A673 (cell line): ENCODE data around the gene TMEM164. TPM values are rescaled to one million over a fixed set of nuclear protein-coding genes. Genes with fewer than 3 reads are reported as not detected.

Experiments
- BruUV-seq: library from RNA; stranded (reverse); fragments of 400-500 nt; replicated peaks from 2 replicates; lab custom pipeline; 2021; lab: Mats Ljungman, UMichigan
- CTCF ChIA-PET: fragments of 300-600 bp; sonication (Branson Sonifier 250); formaldehyde crosslinking; loops from one replicate; lab custom pipeline; 2022; ENCODE audit warnings: antibody characterized with exemption; lab: Charles Lee
- POLR2A ChIA-PET: fragments of 300-600 bp; sonication (Branson Sonifier 250); formaldehyde crosslinking; loops from one replicate; lab custom pipeline; 2022; ENCODE audit warnings: antibody characterized with exemption; ENCODE audit not compliant: low non-redundant PET; lab: Charles Lee
- DNase-seq: peaks from one replicate; pipeline ENCODE4 v3.0.0-alpha.2; 2015; ENCODE audit warnings: low spot score
- H3K27ac ChIP-seq: fragments of 200-600 bp; sonication (generic); 2 replicates; pipeline ENCODE4 v1.5.1; 2016; ENCODE audit warnings: mixed run types, low read depth, mild to moderate bottlenecking, mixed read lengths, antibody characterized with exemption, low read length; ENCODE audit not compliant: poor library complexity, severe bottlenecking
- H3K27me3 ChIP-seq: fragments of 200-600 bp; sonication (generic); replicated peaks from 2 replicates; pipeline ENCODE4 v1.6.1; 2017; ENCODE audit warnings: mixed run types, low read depth, mild to moderate bottlenecking, mixed read lengths, antibody characterized with exemption, low read length; ENCODE audit not compliant: insufficient read depth, poor library complexity
- H3K36me3 ChIP-seq: fragments of 200-600 bp; sonication (generic); 2 replicates; pipeline ENCODE4 v1.6.1; 2016; ENCODE audit warnings: mixed run types, mild to moderate bottlenecking, mixed read lengths, antibody characterized with exemption, low read length; ENCODE audit not compliant: insufficient read depth, poor library complexity, severe bottlenecking
- H3K4me1 ChIP-seq: fragments of 200-600 bp; sonication (generic); 2 replicates; pipeline ENCODE4 v1.6.1; 2017; ENCODE audit warnings: mixed run types, mild to moderate bottlenecking, mixed read lengths, antibody characterized with exemption, low read length; ENCODE audit not compliant: insufficient read depth, poor library complexity, severe bottlenecking
- H3K4me3 ChIP-seq: fragments of 200-600 bp; sonication (generic); 2 replicates; pipeline ENCODE4 v1.5.1; 2016; ENCODE audit warnings: low read depth, mixed run types, mild to moderate bottlenecking, mixed read lengths, low read length; ENCODE audit not compliant: poor library complexity, severe bottlenecking
- H3K9me3 ChIP-seq: fragments of 200-600 bp; sonication (generic); 2 replicates; pipeline ENCODE4 v1.6.1; 2016; ENCODE audit warnings: mixed run types, low read depth, mild to moderate bottlenecking, mixed read lengths, antibody characterized with exemption, low read length; ENCODE audit not compliant: poor library complexity, severe bottlenecking
- EZH2 ChIP-seq: fragments of 200-600 bp; sonication (generic); IDR thresholded peaks from 2 replicates; pipeline ENCODE4 v1.6.1; 2017; ENCODE audit warnings: borderline replicate concordance, low read depth, mild to moderate bottlenecking, mixed read lengths, antibody characterized with exemption, low read length; ENCODE audit not compliant: poor library complexity, severe bottlenecking
- intact Hi-C: fragments of 100-400 bp; cut with micrococcal nuclease; formaldehyde crosslinking; loops from one replicate; pipeline ENCODE4 v1.10.0; 2022; ENCODE audit not compliant: unreplicated experiment
- total RNA-seq: library from RNA; stranded (reverse); gene quantifications from 2 replicates; pipeline ENCODE4 v1.2.3, GENCODE V29; 2021
- TF ChIP-seq, protein P1 (sequence below): fragments of 300-800, 200-600 bp; sonication (generic); conservative IDR thresholded peaks from 2 replicates; pipeline ENCODE4 v1.5.1; 2017; ENCODE audit warnings: low read depth, mild to moderate bottlenecking, antibody characterized with exemption, low read length, moderate library complexity, mixed read lengths

The TMEM164 gene
- total RNA-seq, 1 experiment from 2014 or later, result 26.5 TPM

DNA sequence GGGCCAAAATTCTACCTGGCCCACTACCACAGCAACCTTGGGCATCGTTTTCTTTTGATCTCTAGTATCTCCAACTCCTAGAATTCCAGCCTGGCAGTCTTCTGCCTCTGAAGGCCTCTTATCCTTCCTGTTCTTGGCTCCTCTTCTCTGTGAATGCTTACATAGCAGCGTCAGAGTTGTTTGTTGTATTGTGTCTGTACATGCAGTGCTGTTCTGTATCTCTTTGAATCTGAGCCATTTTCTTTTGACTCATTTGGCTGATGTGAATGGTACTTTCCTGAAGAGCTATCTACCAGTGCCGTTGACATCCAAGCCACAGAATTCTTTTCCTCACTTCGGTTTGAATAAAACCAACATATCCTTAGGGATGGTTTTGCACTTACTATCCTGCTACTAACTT is 79.2 kb downstream of the TMEM164 start:
- TF ChIP-seq EZH2, result no peak
- TF ChIP-seq, protein P1, sequence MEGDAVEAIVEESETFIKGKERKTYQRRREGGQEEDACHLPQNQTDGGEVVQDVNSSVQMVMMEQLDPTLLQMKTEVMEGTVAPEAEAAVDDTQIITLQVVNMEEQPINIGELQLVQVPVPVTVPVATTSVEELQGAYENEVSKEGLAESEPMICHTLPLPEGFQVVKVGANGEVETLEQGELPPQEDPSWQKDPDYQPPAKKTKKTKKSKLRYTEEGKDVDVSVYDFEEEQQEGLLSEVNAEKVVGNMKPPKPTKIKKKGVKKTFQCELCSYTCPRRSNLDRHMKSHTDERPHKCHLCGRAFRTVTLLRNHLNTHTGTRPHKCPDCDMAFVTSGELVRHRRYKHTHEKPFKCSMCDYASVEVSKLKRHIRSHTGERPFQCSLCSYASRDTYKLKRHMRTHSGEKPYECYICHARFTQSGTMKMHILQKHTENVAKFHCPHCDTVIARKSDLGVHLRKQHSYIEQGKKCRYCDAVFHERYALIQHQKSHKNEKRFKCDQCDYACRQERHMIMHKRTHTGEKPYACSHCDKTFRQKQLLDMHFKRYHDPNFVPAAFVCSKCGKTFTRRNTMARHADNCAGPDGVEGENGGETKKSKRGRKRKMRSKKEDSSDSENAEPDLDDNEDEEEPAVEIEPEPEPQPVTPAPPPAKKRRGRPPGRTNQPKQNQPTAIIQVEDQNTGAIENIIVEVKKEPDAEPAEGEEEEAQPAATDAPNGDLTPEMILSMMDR, result no peak
- no peak overlapping the region for H3K27ac ChIP-seq
- no peaks in the 10 kb centered on the region for H3K36me3 ChIP-seq
- H3K9me3 ChIP-seq, result no peaks in the 10 kb centered on the region
- CTCF ChIA-PET, result no interaction called here
- H3K27me3 ChIP-seq, result no peaks in the 10 kb centered on the region
- H3K4me1 ChIP-seq, result no peaks in the 10 kb centered on the region
- intact Hi-C loops, result no loop called here
- DNase-seq, result no peak
- H3K4me3 ChIP-seq, result no peak overlapping the region
- POLR2A ChIA-PET, result no interaction called here
- BruUV-seq, result no TSS peak

DNA sequence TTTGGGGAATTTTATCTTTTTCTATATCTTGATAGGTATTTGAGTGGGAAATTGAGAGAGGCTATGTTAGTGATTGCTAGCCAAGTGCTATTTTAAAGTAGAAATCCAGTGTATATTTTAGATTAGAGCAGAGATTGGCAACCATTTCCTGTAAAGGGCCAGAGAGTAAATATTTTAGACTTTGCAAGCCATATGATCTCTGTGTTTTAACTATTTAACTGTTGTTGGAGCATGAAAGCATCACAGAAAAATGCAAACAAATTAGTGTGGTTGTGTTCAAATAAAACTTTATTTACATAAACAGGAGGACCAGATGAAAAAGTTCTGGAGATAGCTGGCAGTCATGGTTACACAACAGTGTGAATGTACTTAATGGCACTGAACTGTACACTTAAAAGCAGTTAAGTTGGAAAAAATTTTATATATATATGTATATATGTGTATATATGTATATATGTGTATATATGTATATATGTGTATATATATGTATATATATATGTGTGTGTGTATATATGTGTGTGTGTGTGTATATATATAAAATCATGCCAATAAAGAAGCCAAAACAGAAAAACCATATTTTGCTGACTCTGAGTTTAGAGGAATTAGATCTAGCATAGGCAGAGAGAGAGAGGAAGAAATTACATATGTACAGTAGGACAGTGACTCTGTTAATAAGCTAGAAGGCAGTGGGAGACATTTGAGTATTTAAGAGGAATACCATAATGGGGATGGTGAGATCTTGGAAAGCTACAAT is 83.4 kb downstream of the TMEM164 start:
- no peak for DNase-seq
- Histone ChIP-seq H3K27me3 (no peaks in the 10 kb centered on the region), H3K27ac (no peak overlapping the region), H3K36me3 (no peaks in the 10 kb centered on the region), H3K9me3 (no peaks in the 10 kb centered on the region), H3K4me1 (no peaks in the 10 kb centered on the region), H3K4me3 (no peak overlapping the region)
- no peak for TF ChIP-seq EZH2
- no TSS peak for BruUV-seq
- intact Hi-C loops, result no loop called here
- ChIA-PET POLR2A (no interaction called here), CTCF (no interaction called here)

DNA sequence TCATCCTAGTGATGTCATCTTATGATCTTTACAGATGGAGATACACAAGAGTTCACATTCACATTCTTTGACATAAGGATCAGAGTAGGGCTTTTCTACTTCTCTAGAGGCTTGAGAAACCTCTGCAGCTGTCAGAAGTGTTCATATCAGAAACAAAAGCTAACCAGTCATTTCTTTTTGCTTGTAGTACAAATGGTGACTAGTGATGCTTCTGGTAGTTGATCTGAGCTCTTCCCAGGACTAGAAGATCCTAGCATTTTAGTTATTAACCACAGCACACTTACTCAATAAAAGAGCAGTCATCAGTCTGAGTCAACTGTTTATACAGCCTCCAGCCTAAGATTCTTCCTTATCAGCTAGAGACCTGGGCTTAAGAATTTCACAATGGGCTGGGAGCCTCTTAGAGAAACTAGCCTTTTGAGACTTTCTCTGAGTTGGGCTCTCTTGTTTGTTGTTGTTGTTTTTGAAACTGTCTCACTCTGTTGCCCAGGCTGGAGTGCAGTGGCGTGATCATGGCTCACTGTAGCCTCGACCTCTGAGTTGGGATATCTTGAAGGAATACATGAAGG is 84.1 kb downstream of the TMEM164 start:
- Histone ChIP-seq H3K4me3 (no peak overlapping the region), H3K4me1 (no peaks in the 10 kb centered on the region), H3K36me3 (no peaks in the 10 kb centered on the region), H3K27me3 (no peaks in the 10 kb centered on the region), H3K9me3 (no peaks in the 10 kb centered on the region), H3K27ac (no peak overlapping the region)
- TF ChIP-seq EZH2, result no peak
- TF ChIP-seq, protein P1, result no peak
- intact Hi-C loops, result no loop called here
- no TSS peak for BruUV-seq
- POLR2A ChIA-PET, result no interaction called here
- DNase-seq, result no peak
- CTCF ChIA-PET, result no interaction called here
